OCI-LY3 (cell line): ENCODE data around the gene GPAT3.

Experiments used
- CTCF ChIP-seq: fragments of 200-600, 300-600 bp; sonication (generic); IDR thresholded peaks from 2 replicates; pipeline ENCODE4 v1.5.1; 2014; ENCODE audit warnings: antibody characterized with exemption, low read length, low read depth
- EZH2phosphoT487 ChIP-seq: fragments of 200-600 bp; shearing (Covaris generic); IDR thresholded peaks from 2 replicates; pipeline ENCODE4 v1.6.1; 2018; ENCODE audit warnings: antibody characterized with exemption, mixed run types, low read depth

GRCh38 chr4:83591730-83592129 lies 55.8 kb downstream of the GPAT3 start:
- TF ChIP-seq CTCF (no peak), EZH2phosphoT487 (no peak)
